Fibroblast of the aortic adventitia (primary cell): Measurements from ENCODE around the gene FSIP1. TPM values are rescaled to one million over a fixed set of nuclear protein-coding genes. Genes with fewer than 3 reads are reported as not detected.

Experiments used
- DNase-seq: peaks from one replicate; pipeline ENCODE4 v3.0.0-alpha.2; 2010; ENCODE audit warnings: low read depth
- H3K4me3 ChIP-seq: 2 replicates; pipeline ENCODE4 v1.5.1; 2011; ENCODE audit warnings: low read depth, mild to moderate bottlenecking, control low read depth, low read length, moderate library complexity
- total RNA-seq: library from RNA; depleted of rRNA; stranded (reverse); fragments of >200 nt; gene quantifications from 2 replicates; pipeline ENCODE4 v1.2.3, GENCODE V29; 2012; ENCODE audit warnings: low replicate concordance
- TF ChIP-seq, protein P1 (sequence below): IDR thresholded peaks from 2 replicates; pipeline ENCODE4 v1.5.1; 2011; ENCODE audit warnings: mild to moderate bottlenecking, low read length, control low read depth, inconsistent platforms; ENCODE audit not compliant: insufficient read depth

The FSIP1 gene
- total RNA-seq, 1 donor = 4.2 TPM

DNA sequence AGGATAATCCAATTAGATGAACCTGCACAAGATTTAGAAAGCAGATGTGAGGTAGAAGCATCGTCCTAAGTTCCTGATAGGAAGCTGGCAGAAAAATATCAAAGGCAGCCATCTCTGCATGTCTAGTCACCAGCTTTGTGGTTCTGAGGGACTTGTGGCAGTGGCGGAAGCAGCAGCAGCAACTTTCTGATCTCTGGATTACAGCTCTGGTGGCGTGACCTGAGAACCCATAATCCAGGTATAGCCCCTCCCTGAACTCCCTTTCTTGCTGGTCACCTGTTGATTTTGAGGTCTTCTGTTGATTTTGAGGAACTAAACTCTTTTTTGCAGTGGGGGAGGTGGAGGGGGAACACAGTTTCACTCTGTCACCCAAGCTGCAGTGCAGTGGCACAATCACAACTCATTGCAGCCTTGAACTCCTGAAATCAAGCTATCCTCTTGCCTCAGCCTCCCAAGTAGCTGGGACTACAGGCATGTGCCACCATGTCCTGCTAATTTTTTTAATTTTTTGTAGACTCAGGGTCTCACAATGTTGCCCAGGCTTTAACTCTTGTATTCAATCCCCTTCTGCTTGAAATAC, 7.9 kb downstream of the FSIP1 start:
- no peak for DNase-seq
- H3K4me3 ChIP-seq = no peak overlapping the region
- TF ChIP-seq, protein P1, sequence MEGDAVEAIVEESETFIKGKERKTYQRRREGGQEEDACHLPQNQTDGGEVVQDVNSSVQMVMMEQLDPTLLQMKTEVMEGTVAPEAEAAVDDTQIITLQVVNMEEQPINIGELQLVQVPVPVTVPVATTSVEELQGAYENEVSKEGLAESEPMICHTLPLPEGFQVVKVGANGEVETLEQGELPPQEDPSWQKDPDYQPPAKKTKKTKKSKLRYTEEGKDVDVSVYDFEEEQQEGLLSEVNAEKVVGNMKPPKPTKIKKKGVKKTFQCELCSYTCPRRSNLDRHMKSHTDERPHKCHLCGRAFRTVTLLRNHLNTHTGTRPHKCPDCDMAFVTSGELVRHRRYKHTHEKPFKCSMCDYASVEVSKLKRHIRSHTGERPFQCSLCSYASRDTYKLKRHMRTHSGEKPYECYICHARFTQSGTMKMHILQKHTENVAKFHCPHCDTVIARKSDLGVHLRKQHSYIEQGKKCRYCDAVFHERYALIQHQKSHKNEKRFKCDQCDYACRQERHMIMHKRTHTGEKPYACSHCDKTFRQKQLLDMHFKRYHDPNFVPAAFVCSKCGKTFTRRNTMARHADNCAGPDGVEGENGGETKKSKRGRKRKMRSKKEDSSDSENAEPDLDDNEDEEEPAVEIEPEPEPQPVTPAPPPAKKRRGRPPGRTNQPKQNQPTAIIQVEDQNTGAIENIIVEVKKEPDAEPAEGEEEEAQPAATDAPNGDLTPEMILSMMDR = no peak

DNA sequence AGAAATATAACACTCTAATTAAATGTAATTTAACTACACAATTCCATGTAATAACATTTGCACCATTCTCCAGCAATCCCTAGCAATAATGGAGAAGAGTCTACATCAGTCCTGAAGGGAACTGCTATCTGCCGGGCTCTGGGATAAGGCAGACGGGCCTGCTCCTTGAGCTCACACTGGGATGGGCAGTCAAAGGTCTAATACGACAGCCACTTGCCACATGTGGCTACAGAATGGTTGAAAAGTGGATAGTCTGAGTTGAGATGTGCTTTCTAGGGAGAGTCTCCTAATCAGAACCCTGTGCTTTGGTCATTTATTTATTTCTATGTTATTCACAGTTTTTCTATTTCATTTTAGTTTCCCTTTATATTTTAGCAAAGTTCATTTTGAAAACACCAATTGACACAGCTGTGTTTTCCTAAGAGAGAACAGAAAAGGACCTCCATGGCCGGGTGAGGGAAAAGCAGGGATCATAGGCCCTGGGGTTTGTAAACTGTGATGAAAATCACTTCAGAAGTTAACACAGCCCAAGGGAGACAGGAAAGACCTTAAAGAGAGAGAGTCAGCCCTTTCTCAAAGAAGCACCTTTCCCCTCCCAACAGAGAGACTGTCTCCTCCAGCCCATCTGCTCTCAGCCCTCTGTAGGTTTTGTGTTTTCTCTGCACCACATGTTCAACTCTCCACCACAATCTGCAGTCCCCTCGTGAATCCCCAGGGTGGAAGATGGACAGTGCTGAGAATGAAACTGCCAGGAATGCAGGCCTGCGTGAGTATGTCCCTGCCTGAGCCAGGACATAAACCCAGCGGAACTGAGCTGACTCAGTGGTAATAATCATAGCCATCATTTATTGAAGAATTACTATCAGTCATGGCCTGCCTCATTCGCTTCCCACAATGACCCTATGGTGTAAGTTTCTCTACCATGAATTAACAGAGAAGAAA, 11.6 kb downstream of the FSIP1 start:
- TF ChIP-seq, protein P1 = peak; percentile 11
- no peak overlapping the region for H3K4me3 ChIP-seq
- DNase-seq = peak; percentile 79

DNA sequence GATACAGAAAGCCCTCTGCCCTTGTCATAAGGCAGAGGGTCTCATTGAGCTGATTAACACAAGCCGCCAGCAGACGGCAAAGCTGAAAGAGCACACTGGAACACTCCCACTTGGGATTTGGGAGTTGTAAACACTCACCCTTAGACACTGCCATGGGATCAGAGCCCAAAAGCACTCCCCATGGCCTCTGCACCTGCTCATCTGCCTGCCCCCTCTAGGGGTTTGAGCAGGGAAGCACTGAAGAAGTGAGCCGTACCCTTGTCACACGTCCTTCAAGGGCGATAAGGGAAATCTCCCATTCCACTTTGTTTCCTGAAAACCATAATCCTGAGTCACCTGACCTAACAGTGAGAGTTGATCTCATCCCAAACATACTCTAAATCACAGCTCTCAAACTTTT, 14.7 kb downstream of the FSIP1 start:
- no peak for DNase-seq
- H3K4me3 ChIP-seq = no peak overlapping the region
- TF ChIP-seq, protein P1 = no peak

DNA sequence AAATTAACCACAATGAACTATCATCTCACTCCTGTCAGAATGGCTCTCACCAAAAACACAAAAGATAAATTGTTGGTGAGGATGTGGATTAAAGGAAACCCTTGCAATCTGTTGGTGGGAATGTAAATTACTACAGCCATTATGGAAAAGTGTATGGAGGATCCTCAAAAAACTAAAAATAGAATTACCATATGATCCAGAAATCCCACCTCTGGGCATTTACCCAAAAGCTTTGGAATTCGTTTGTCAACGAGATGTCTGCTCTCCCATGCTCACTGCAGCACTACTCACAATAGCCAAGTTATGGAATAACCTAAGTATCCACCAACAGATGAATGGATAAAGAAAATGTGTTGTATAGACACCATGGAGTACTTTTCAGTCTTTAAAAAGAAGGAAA, 21.6 kb downstream of the FSIP1 start:
- no peak for DNase-seq
- TF ChIP-seq, protein P1 = no peak
- no peak overlapping the region for H3K4me3 ChIP-seq

DNA sequence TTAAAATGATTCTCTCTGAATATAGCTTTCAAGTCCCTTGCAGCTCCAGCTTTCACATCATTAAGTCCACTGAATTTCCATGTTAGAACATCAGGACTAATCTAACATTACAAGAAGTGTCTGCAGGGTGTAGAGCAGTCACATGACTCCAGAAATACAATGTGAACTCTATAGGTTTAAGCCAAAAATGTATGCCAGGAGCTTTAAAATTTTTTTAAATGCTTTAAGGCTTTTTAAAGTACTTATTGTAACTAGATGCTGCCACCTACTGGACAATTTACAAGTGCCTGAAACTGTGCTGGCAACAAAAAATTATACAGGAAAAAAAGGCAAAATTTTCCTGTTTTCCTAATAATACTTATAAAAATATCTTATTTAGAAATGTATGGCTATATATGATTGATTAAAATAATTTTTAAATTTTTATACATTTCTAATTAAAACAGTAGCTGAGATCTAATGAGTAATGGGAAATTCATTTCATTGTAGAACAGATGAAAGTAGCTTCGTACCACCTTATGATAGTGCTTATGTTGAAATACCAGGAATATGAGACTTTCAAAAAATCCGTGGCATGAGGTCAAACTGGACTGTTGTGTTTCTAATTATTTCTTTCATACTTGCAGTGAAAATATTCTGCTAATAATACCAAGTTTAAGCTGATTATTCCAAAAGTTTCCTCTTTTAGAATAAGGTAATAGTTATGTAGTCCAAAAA, 25.7 kb downstream of the FSIP1 start:
- TF ChIP-seq, protein P1 = peak; percentile 76
- peak; percentile 89 for DNase-seq
- H3K4me3 ChIP-seq = no peak overlapping the region

DNA sequence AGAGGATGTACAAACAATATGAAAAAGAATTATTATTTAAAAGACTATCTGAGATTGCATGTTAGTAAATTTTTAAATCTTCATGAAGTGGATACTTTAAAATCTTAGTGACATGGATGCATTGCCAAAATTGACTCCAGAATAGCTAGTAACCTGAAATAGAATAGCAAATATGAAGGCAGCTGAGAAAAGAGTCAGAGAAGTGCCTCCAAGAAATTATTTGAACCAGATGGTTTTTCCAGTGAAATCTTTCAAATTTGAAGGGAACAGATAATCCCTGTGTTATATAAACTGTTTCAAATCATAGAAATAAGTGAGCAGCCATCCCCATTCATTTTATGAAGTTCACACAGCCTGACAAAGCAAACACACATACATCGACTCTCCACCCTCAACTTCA, 29.6 kb downstream of the FSIP1 start:
- TF ChIP-seq, protein P1 = no peak
- peak; percentile 69 for DNase-seq
- no peak overlapping the region for H3K4me3 ChIP-seq
